ENCODE results near the gene PLCB4. TPM values are rescaled to one million over a fixed set of nuclear protein-coding genes. Genes with fewer than 3 reads are reported as not detected.

PLCB4 gene
- total RNA-seq, 1 donor from 2014 or later = 38.0 TPM

DNA sequence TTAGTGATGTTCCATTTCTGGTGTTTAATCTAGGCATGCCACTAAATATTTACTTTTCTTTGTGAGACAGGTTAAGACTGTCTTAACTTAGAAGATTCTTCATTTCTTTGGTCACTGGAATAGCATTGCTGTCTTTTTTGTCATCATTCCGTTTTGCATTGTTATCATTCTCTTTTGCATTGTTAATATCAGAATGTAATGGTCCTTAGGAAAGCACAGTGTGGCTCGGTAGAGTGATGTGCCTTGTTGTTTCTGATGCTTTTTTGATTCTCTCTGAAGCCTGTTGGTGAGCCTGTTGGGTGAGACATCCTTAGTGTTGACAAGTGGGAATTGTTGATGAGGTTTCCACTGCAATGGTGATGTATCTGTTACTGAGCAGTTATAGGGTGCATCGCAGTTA, 23.2 kb downstream of the PLCB4 start:
- no peak overlapping the region for H3K27ac ChIP-seq
- H3K27me3 ChIP-seq = no peaks in the 10 kb centered on the region
- intact Hi-C loops (cut with DNase I) = no loop called here
- H3K36me3 ChIP-seq = no peaks in the 10 kb centered on the region
- no peaks in the 10 kb centered on the region for H3K4me1 ChIP-seq
- H3K9me3 ChIP-seq = no peaks in the 10 kb centered on the region
- TF ChIP-seq CTCF (IDR thresholded peaks at IDR 0.05) = no peak
- DNase-seq (ENCODE audit: low spot score in 2 of 2) = no peak
- H3K4me3 ChIP-seq = no peak overlapping the region

- TF ChIP-seq CTCF (IDR thresholded peaks at IDR 0.05) = no peak
- Histone ChIP-seq H3K4me3 (no peak overlapping the region), H3K27ac (no peak overlapping the region), H3K4me1 (no peaks in the 10 kb centered on the region), H3K9me3 (no peaks in the 10 kb centered on the region), H3K27me3 (no peaks in the 10 kb centered on the region), H3K36me3 (no peaks in the 10 kb centered on the region)
- intact Hi-C loops (cut with DNase I) = no loop called here
- DNase-seq (ENCODE audit: low spot score in 2 of 2) = no peak
Observed at GRCh38 chr20:9092655-9093054, 23.8 kb downstream of the PLCB4 start.

DNA sequence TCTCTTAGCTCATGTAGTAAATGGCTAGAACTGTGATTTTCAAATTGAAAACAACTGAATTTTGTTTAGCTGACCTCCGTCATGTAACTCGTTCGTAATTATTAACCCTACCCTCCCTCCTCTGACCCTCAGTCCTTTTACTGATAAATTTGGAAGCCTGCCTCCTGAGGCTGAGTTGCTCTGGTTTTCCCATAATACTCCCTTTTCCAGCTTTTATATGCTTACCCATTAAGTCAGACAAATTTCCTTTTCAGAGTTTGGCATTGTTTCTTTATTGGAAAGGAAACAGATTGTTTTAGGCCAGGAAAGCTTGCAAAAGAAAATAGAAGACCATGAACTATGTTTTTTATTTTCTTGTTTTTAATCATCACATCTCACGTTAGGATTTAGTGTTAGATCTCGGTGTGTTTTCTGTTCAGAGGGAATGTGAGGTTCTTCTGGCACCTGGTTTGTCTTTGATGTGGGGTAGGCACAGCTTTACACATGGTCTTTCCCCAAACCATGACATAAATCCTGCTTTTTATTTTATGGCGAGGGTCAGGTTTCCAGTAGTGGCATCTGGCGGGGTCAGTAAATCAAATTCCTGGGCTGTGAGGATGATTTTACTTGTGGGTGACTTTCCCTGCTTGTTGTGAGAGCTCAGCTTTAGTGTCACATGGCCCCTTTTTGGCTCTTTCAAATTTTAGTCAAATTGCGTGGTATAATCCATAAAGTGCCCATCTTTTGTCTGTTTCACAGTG, 24.5 kb downstream of the PLCB4 start:
- Histone ChIP-seq H3K27ac (no peak overlapping the region), H3K4me1 (no peaks in the 10 kb centered on the region), H3K36me3 (no peaks in the 10 kb centered on the region), H3K27me3 (no peaks in the 10 kb centered on the region), H3K4me3 (no peak overlapping the region), H3K9me3 (no peaks in the 10 kb centered on the region)
- DNase-seq (ENCODE audit: low spot score in 2 of 2) = no peak
- TF ChIP-seq CTCF (IDR thresholded peaks at IDR 0.05) = no peak
- intact Hi-C loops (cut with DNase I) = no loop called here

DNA sequence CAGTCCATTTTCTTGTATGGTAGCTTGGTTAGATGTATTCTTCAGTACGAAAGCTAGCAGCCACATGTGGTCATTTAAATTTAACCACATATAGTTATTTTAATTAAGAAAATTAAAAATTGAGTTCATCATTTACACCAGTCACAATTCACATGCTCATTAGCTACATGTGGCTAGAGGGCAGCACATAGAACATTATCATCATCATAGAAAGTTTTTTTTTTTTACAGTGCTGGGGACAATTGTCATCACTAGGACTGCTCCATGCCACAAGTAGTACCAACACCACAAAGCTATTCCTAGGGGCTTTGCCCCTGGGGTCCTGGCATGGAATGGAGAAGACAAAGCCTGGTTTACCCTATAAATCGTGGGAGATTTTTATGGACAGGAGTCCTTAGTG, 30.5 kb downstream of the PLCB4 start:
- no peak for DNase-seq (ENCODE audit: low spot score in 2 of 2)
- H3K4me1 ChIP-seq = no peaks in the 10 kb centered on the region
- no peak overlapping the region for H3K4me3 ChIP-seq
- no peak for TF ChIP-seq CTCF (IDR thresholded peaks at IDR 0.05)
- intact Hi-C loops (cut with DNase I) = no loop called here
- no peak overlapping the region for H3K27ac ChIP-seq
- no peaks in the 10 kb centered on the region for H3K9me3 ChIP-seq
- H3K27me3 ChIP-seq = no peaks in the 10 kb centered on the region
- H3K36me3 ChIP-seq = no peaks in the 10 kb centered on the region

GRCh38 chr20:9100691-9101090, 31.8 kb downstream of the PLCB4 start:
- intact Hi-C loops (cut with DNase I) = no loop called here
- TF ChIP-seq CTCF (IDR thresholded peaks at IDR 0.05) = no peak
- no peak for DNase-seq (ENCODE audit: low spot score in 2 of 2)

GRCh38 chr20:9102456-9102855, 33.6 kb downstream of the PLCB4 start:
- Histone ChIP-seq H3K4me1 (no peaks in the 10 kb centered on the region), H3K36me3 (no peaks in the 10 kb centered on the region), H3K4me3 (no peak overlapping the region), H3K27me3 (no peaks in the 10 kb centered on the region), H3K9me3 (no peaks in the 10 kb centered on the region), H3K27ac (no peak overlapping the region)
- TF ChIP-seq CTCF (IDR thresholded peaks at IDR 0.05) = no peak
- intact Hi-C loops (cut with DNase I) = no loop called here
- no peak for DNase-seq (ENCODE audit: low spot score in 2 of 2)

More at GRCh38 chr20:9100691-9101090, 31.8 kb downstream of the PLCB4 start:
- H3K9me3 ChIP-seq = no peaks in the 10 kb centered on the region
- no peaks in the 10 kb centered on the region for H3K36me3 ChIP-seq
- no peak overlapping the region for H3K27ac ChIP-seq
- H3K27me3 ChIP-seq = no peaks in the 10 kb centered on the region
- no peak overlapping the region for H3K4me3 ChIP-seq
- H3K4me1 ChIP-seq = no peaks in the 10 kb centered on the region
